DND-41 (cell line): ENCODE data around the gene SRC.

ENCODE experiments used
- ATAC-seq: fragments of 200-7000 bp; cut with Tn5 transposase; 3 replicates; pipeline ENCODE4 v1.9.1; 2021; ENCODE audit warnings: low read depth; ENCODE audit not compliant: insufficient read depth
- DNase-seq: peaks from one replicate; pipeline ENCODE4 v3.0.0-alpha.2; 2020
- H2AFZ ChIP-seq: 2 replicates; pipeline ENCODE4 v1.6.0; 2012; ENCODE audit warnings: low read depth, low read length
- H3K27ac ChIP-seq: 2 replicates; pipeline ENCODE4 v1.5.1; 2012; ENCODE audit warnings: low read length, inconsistent platforms
- H3K27me3 ChIP-seq: fragments of 200-600 bp; sonication (generic); 2 replicates; pipeline ENCODE4 v1.6.0; 2012; ENCODE audit warnings: low read length, mild to moderate bottlenecking, inconsistent platforms; ENCODE audit not compliant: insufficient read depth, poor library complexity
- H3K36me3 ChIP-seq: 2 replicates; pipeline ENCODE4 v1.5.1; 2012; ENCODE audit warnings: low read length, inconsistent platforms; ENCODE audit not compliant: insufficient read depth
- H3K4me1 ChIP-seq: 2 replicates; pipeline ENCODE4 v1.5.1; 2012; ENCODE audit warnings: mild to moderate bottlenecking, low read length; ENCODE audit not compliant: insufficient read depth
- H3K4me2 ChIP-seq: 2 replicates; pipeline ENCODE4 v1.6.0; 2012; ENCODE audit warnings: mild to moderate bottlenecking, moderate library complexity, low read length, inconsistent platforms; ENCODE audit not compliant: insufficient read depth
- H3K4me3 ChIP-seq, 2 experiments: fragments of 200-600 bp in 1 of 2; shearing (Covaris generic) in 1 of 2; 2 replicates each; pipeline ENCODE4 v1.5.1; 2012 to 2016; ENCODE audit warnings: inconsistent platforms in 2 of 2, low read length in 2 of 2, mild to moderate bottlenecking in 2 of 2, low read depth in 1 of 2, moderate library complexity in 1 of 2
- H3K79me2 ChIP-seq: 2 replicates; pipeline ENCODE4 v1.6.0; 2012; ENCODE audit warnings: low read length, inconsistent platforms; ENCODE audit not compliant: insufficient read depth
- H3K9ac ChIP-seq: 2 replicates; pipeline ENCODE4 v1.6.0; 2012; ENCODE audit warnings: low read depth, mild to moderate bottlenecking, inconsistent platforms, low read length, moderate library complexity
- H3K9me3 ChIP-seq: 2 replicates; pipeline ENCODE4 v1.5.1; 2012; ENCODE audit warnings: low read length, moderate library complexity, mild to moderate bottlenecking, inconsistent platforms; ENCODE audit not compliant: insufficient read depth, severe bottlenecking
- H4K20me1 ChIP-seq: 2 replicates; pipeline ENCODE4 v1.6.0; 2012; ENCODE audit warnings: low read length; ENCODE audit not compliant: insufficient read depth
- CTCF ChIP-seq: IDR thresholded peaks from 2 replicates; pipeline ENCODE4 v1.5.1; 2012; ENCODE audit warnings: borderline replicate concordance, low read length, moderate library complexity, mild to moderate bottlenecking; ENCODE audit not compliant: poor library complexity, severe bottlenecking; ENCODE audit errors: extremely low read depth
- EZH2 ChIP-seq: IDR thresholded peaks from 3 replicates; pipeline ENCODE4 v1.6.1; 2012; ENCODE audit warnings: borderline replicate concordance, low read depth, mild to moderate bottlenecking, moderate library complexity, low read length, inconsistent platforms; ENCODE audit not compliant: severe bottlenecking

The SRC gene

GRCh38 chr20:37422791-37423286 is 76.9 kb downstream of the SRC start:
- Histone ChIP-seq H3K4me3 (no peak overlapping the region), H3K9ac (no peak overlapping the region), H3K79me2 (no peaks in the 10 kb centered on the region), H3K27ac (no peak overlapping the region), H3K4me1 (no peaks in the 10 kb centered on the region), H3K27me3 (peaks cover 25% of the 10 kb centered on the region), H2AFZ (no peak overlapping the region), H4K20me1 (no peaks in the 10 kb centered on the region; the same call in 1 of the 2 replicates), H3K36me3 (no peaks in the 10 kb centered on the region), H3K4me2 (no peak overlapping the region), H3K9me3 (no peaks in the 10 kb centered on the region)
- DNase-seq = no peak
- ATAC-seq = no peak
- TF ChIP-seq CTCF (no peak), EZH2 (no peak)

- ATAC-seq = no peak
- DNase-seq = no peak
- Histone ChIP-seq H3K36me3 (no peaks in the 10 kb centered on the region), H2AFZ (no peak overlapping the region), H3K4me2 (no peak overlapping the region), H3K27ac (no peak overlapping the region), H3K9me3 (no peaks in the 10 kb centered on the region), H3K79me2 (no peaks in the 10 kb centered on the region), H3K4me3 (no peak overlapping the region), H3K9ac (no peak overlapping the region), H3K27me3 (peaks cover 25% of the 10 kb centered on the region), H4K20me1 (no peaks in the 10 kb centered on the region; the same call in 1 of the 2 replicates), H3K4me1 (no peaks in the 10 kb centered on the region)
- TF ChIP-seq EZH2 = no peak
- no peak for TF ChIP-seq CTCF
Observed at GRCh38 chr20:37423545-37423944, 77.6 kb downstream of the SRC start.

GRCh38 chr20:37424062-37424851 is 78.3 kb downstream of the SRC start:
- Histone ChIP-seq H2AFZ (no peak overlapping the region), H3K9ac (no peak overlapping the region), H3K4me3 (no peak overlapping the region), H4K20me1 (no peaks in the 10 kb centered on the region; the same call in 1 of the 2 replicates), H3K36me3 (no peaks in the 10 kb centered on the region), H3K27ac (no peak overlapping the region), H3K27me3 (peaks cover 25% of the 10 kb centered on the region), H3K4me1 (no peaks in the 10 kb centered on the region), H3K4me2 (no peak overlapping the region), H3K79me2 (no peaks in the 10 kb centered on the region), H3K9me3 (no peaks in the 10 kb centered on the region)
- TF ChIP-seq EZH2 (no peak), CTCF (no peak)
- ATAC-seq = no peak
- DNase-seq = no peak
